ENCODE data around the gene STKLD1. TPM values are rescaled to one million over a fixed set of nuclear protein-coding genes. Genes with fewer than 3 reads are reported as not detected.
A peak's percentile ranks its signal among the peaks of the same experiment; 100 is the strongest.

The STKLD1 gene
- total and polyA plus RNA-seq, 9 of the 15 experiments (the other 6 are each of a cell fraction or from before 2014, with no cell fraction given) = 0.10 to 0.65 (median 0.33) TPM; not detected in 2

GRCh38 chr9:133417541-133418461, 41.6 kb downstream of the STKLD1 start, which contains the start of gene REXO4:
Gene REXO4 (minus strand): TSS chr9:133418010. CDS start chr9:133417844, 166 bp downstream.
- peak within 1 kb of the TSS; percentile 98 for H2AFZ ChIP-seq (ENCODE audit: low read depth, low read length)
- H3K36me3 ChIP-seq (ENCODE audit: control insufficient read depth, insufficient read depth, low read length) = peaks cover 41% of the 10 kb centered on the region
- 0% methylated on average over 56 of the region's 75 CpGs for WGBS (ENCODE audit: insufficient coverage, low coverage, missing lambda C conversion rate)
- H3K4me2 ChIP-seq (ENCODE audit: insufficient read depth, low read length) = peak within 1 kb of the TSS; percentile 95
- ChIA-PET CTCF (ENCODE audit: low intra/inter-chr PET ratio) (interaction anchor here (1.8 kb wide), 1 partner anchor 11 kb away, joined by 5 read pairs; no protein-coding TSS in a partner anchor), POLR2A (interaction anchor here (0.6 to 1.4 kb wide), 4 partner anchors 8 to 167 kb away, joined by 3 to 5 read pairs (median 3); no protein-coding TSS in a partner anchor)
- peak; percentile 79 to 93 (median 85) for DNase-seq (ENCODE audit: extremely low read depth in 1 of 4, low spot score in 3 of 4)
- peak within 1 kb of the TSS; percentile 59 for H3K27ac ChIP-seq (ENCODE audit: extremely low read depth, low read depth, low read length)
- no peaks in the 10 kb centered on the region for H3K9me3 ChIP-seq (replicated peaks; ENCODE audit: control insufficient read depth, insufficient read depth, low read depth, low read length)
- H3K4me3 ChIP-seq = peak within 1 kb of the TSS; percentile 94
- in situ Hi-C loops (cut with MboI) = no loop called here
- H3K79me2 ChIP-seq (ENCODE audit: control insufficient read depth, insufficient read depth, low read length) = peaks cover 46% of the 10 kb centered on the region
- peak within 1 kb of the TSS; percentile 84 to 97 for H3K9ac ChIP-seq (ENCODE audit: insufficient read depth in 1 of 2, low read depth in 2 of 2, low read length in 2 of 2)
- H3K27me3 ChIP-seq (ENCODE audit: control insufficient read depth in 2 of 2, insufficient read depth in 2 of 2, low read length in 2 of 2) = no peaks in the 10 kb centered on the region
- peak; percentile 89 for FAIRE-seq
- peak; percentile 90 for ATAC-seq
- BruUV-seq (replicated peaks) = TSS peak; percentile 71
- H3K4me1 ChIP-seq (replicated peaks in 1 of 2; ENCODE audit: control insufficient read depth in 2 of 2, insufficient read depth in 2 of 2, low read length in 2 of 2) = peaks cover 20 to 31% of the 10 kb centered on the region in 2 experiments
- intact Hi-C loops (cut with micrococcal nuclease) = no loop called here
- peaks cover 4% of the 10 kb centered on the region; the same call in 1 of the 2 replicates for H4K20me1 ChIP-seq (replicated peaks; ENCODE audit: control insufficient read depth, insufficient read depth, low read length)
- H3K9me1 ChIP-seq (ENCODE audit: control insufficient read depth, insufficient read depth, low read length) = no peaks in the 10 kb centered on the region
- no peak for TF ChIP-seq ZBTB5 (IDR thresholded peaks at IDR 0.05)
- peak; percentile 74; the same call in 1 of the 2 replicates for TF ChIP-seq TARDBP (IDR thresholded peaks at IDR 0.05)
- 0 out of 2 replicates have a peak, but pooled peaks have one; percentile 42 for TF ChIP-seq MEF2D (tag; conservative IDR thresholded peaks at IDR 0.05; ENCODE audit: low read depth)
- TF ChIP-seq KAT7 (CRISPR knock-in tag; IDR thresholded peaks at IDR 0.05; ENCODE audit: borderline replicate concordance) = peak; percentile 39; the same call in 1 of the 2 replicates
- 0 out of 2 replicates have a peak, but pooled peaks have one; percentile 56 for TF ChIP-seq DNMT1 (IDR thresholded peaks at IDR 0.05)
- TF ChIP-seq NUFIP1 (IDR thresholded peaks at IDR 0.05; ENCODE audit: partially characterized antibody) = peak; percentile 48
- TF ChIP-seq ZEB2 (IDR thresholded peaks at IDR 0.05) = peak; percentile 100
- TF ChIP-seq DLX4 (CRISPR knock-in tag; IDR thresholded peaks at IDR 0.05) = no peak
- TF ChIP-seq ETV5 (CRISPR knock-in tag; IDR thresholded peaks at IDR 0.05; ENCODE audit: low read depth) = peak; percentile 90
- peak; percentile 91 for TF ChIP-seq GMEB1 (CRISPR knock-in tag; IDR thresholded peaks at IDR 0.05)
- TF ChIP-seq CUX1 (CRISPR knock-in tag; IDR thresholded peaks at IDR 0.05) = no peak

Data from K562 (cell line).